Endothelial cell of umbilical vein (primary cell): ENCODE data around the gene HCFC1. TPM values are rescaled to one million over a fixed set of nuclear protein-coding genes. Genes with fewer than 3 reads are reported as not detected.

ENCODE experiments used
- BruUV-seq: library from RNA; stranded (reverse); fragments of 400-500 nt; replicated peaks from 2 replicates; lab custom pipeline; 2021; lab: Mats Ljungman, UMichigan
- CTCF ChIA-PET: fragments of 300-600, 350-600 bp; sonication (Branson Sonifier 250); formaldehyde crosslinking; loops from one replicate; lab custom pipeline; 2021; ENCODE audit warnings: antibody characterized with exemption, inconsistent platforms; lab: Charles Lee
- POLR2A ChIA-PET: fragments of 300-600, 350-600 bp; sonication (Branson Sonifier 250); formaldehyde crosslinking; loops from one replicate; lab custom pipeline; 2021; ENCODE audit warnings: antibody characterized with exemption, inconsistent platforms; lab: Charles Lee
- DNase-seq: peaks from one replicate; pipeline ENCODE4 v3.0.0-alpha.2; 2011; ENCODE audit warnings: low read depth, low spot score
- FAIRE-seq: peaks from 2 replicates; lab custom pipeline; 2011; peaks lifted over from hg19 to GRCh38; lab: Jason Lieb, UNC
- H2AFZ ChIP-seq: 2 replicates; pipeline ENCODE4 v1.6.0; 2012; ENCODE audit warnings: low read depth, low read length, control low read depth, inconsistent platforms
- H3K27ac ChIP-seq: 2 replicates; pipeline ENCODE4 v1.5.1; 2011; ENCODE audit warnings: low read depth, mild to moderate bottlenecking, control low read depth, low read length, moderate library complexity; ENCODE audit not compliant: insufficient read depth
- H3K27me3 ChIP-seq, 2 experiments: 2 replicates each; pipeline versions ENCODE4 v1.6.0 to v1.6.1; 2011; ENCODE audit warnings: low read length in 2 of 2, mixed read lengths in 1 of 2; ENCODE audit not compliant: control insufficient read depth in 2 of 2, insufficient read depth in 2 of 2
- H3K36me3 ChIP-seq, 2 experiments: 2 replicates in 1 of 2; 3 replicates in 1 of 2; pipeline ENCODE4 v1.5.1; 2011; ENCODE audit warnings: low read length in 2 of 2, mild to moderate bottlenecking in 1 of 2, moderate library complexity in 1 of 2; ENCODE audit not compliant: control insufficient read depth in 2 of 2, insufficient read depth in 2 of 2; ENCODE audit errors: extremely low read depth in 1 of 2
- H3K4me1 ChIP-seq: 3 replicates; pipeline ENCODE4 v1.5.1; 2011; ENCODE audit warnings: mild to moderate bottlenecking, low read length; ENCODE audit not compliant: control insufficient read depth, insufficient read depth; ENCODE audit errors: extremely low read depth
- H3K4me2 ChIP-seq: 2 replicates; pipeline ENCODE4 v1.6.1; 2011; ENCODE audit warnings: low read length, control low read depth, mixed read lengths; ENCODE audit not compliant: insufficient read depth
- H3K4me3 ChIP-seq, 3 experiments: fragments of 200-600 bp in 1 of 3; sonication (generic), shearing (Covaris generic) in 1 of 3; replicated peaks in 1 of 3; 2 replicates each; pipeline ENCODE4 v1.5.1; 2011 to 2016; ENCODE audit warnings: control low read depth in 3 of 3, low read length in 3 of 3, mild to moderate bottlenecking in 2 of 3, inconsistent platforms in 1 of 3, low read depth in 1 of 3, moderate library complexity in 1 of 3; ENCODE audit not compliant: insufficient read depth in 1 of 3
- H3K79me2 ChIP-seq: 2 replicates; pipeline ENCODE4 v1.6.0; 2012; ENCODE audit warnings: low read length, inconsistent platforms; ENCODE audit not compliant: control insufficient read depth, insufficient read depth
- H3K9ac ChIP-seq: replicated peaks from 2 replicates; pipeline ENCODE3; 2011; ENCODE audit warnings: low read length, control low read depth; ENCODE audit not compliant: insufficient read depth; ENCODE audit errors: extremely low read depth
- H3K9me1 ChIP-seq: replicated peaks from 3 replicates; pipeline ENCODE4 v1.6.0; 2011; ENCODE audit warnings: mild to moderate bottlenecking, low read length; ENCODE audit not compliant: control insufficient read depth, insufficient read depth; ENCODE audit errors: extremely low read depth
- H3K9me3 ChIP-seq: replicated peaks from 2 replicates; pipeline ENCODE4 v1.5.1; 2012; ENCODE audit warnings: low read length, inconsistent platforms; ENCODE audit not compliant: control insufficient read depth, insufficient read depth
- H4K20me1 ChIP-seq: replicated peaks from 2 replicates; pipeline ENCODE3; 2011; ENCODE audit warnings: mild to moderate bottlenecking, low read length; ENCODE audit not compliant: control insufficient read depth, insufficient read depth; ENCODE audit errors: extremely low read depth
- EZH2 ChIP-seq: IDR thresholded peaks from 2 replicates; pipeline ENCODE4 v1.6.1; 2012; ENCODE audit warnings: borderline replicate concordance, low read depth, mild to moderate bottlenecking, moderate library complexity, low read length, inconsistent platforms; ENCODE audit not compliant: severe bottlenecking
- FOS ChIP-seq: IDR thresholded peaks from 2 replicates; pipeline ENCODE4 v1.6.1; 2011; ENCODE audit warnings: mild to moderate bottlenecking, low read length, moderate library complexity, borderline replicate concordance; ENCODE audit not compliant: insufficient read depth
- GATA2 ChIP-seq: IDR thresholded peaks from 2 replicates; pipeline ENCODE4 v1.7.0; 2011; ENCODE audit warnings: low read depth, mild to moderate bottlenecking, moderate library complexity, mixed read lengths, low read length; ENCODE audit not compliant: insufficient read length, insufficient read depth
- JUN ChIP-seq: IDR thresholded peaks from 2 replicates; pipeline ENCODE4 v1.6.1; 2011; ENCODE audit warnings: borderline replicate concordance, low read depth; ENCODE audit not compliant: insufficient read length, insufficient read depth
- MYC ChIP-seq: IDR thresholded peaks from one replicate; pipeline ENCODE4 v1.6.1; 2011; ENCODE audit warnings: mild to moderate bottlenecking, low read depth, low read length
- POLR2A ChIP-seq: IDR thresholded peaks from 2 replicates; pipeline ENCODE4 v1.6.1; 2012; ENCODE audit warnings: low read depth, mild to moderate bottlenecking, control low read depth, low read length
- POLR2AphosphoS5 ChIP-seq: IDR thresholded peaks from 2 replicates; pipeline ENCODE4 v1.6.1; 2012; ENCODE audit warnings: low read depth, mild to moderate bottlenecking, control low read depth, low read length, moderate library complexity; ENCODE audit not compliant: insufficient read depth
- dilution Hi-C: fragments of 300-500 bp; cut with MboI; formaldehyde crosslinking; loops from one replicate; pipeline ENCODE4 v1.15.0; 2019; ENCODE audit warnings: low sequenced_read_pairs; ENCODE audit not compliant: extremely low pct_ligation_motif_present
- intact Hi-C: fragments of 100-400 bp; cut with micrococcal nuclease; formaldehyde crosslinking; loops from one replicate; pipeline ENCODE4 v1.10.0; 2022
- polyA plus RNA-seq, 4 experiments: library from polyadenylated mRNA; depleted of rRNA in 3 of 4; stranded (reverse) in 3 of 4; unstranded in 1 of 4; fragments of >200 nt; gene quantifications; 2 replicates each; pipeline versions ENCODE4 v1.2.1 to v1.2.3, GENCODE V29; 2011 to 2012; ENCODE audit warnings: missing spikeins in 1 of 4
- total RNA-seq: library from RNA; stranded (reverse); gene quantifications from 2 replicates; pipeline ENCODE4 v1.2.3, GENCODE V29; 2021
- TF ChIP-seq, protein P1 (sequence below): IDR thresholded peaks from 2 replicates; pipeline ENCODE4 v1.6.1; 2011; ENCODE audit not compliant: insufficient read depth, insufficient read length
- TF ChIP-seq, protein P2 (sequence below), 2 donors: IDR thresholded peaks; 1 replicate in 1 of 2; 2 replicates in 1 of 2; pipeline ENCODE4 v1.5.1; 2011; ENCODE audit warnings: low read length in 2 of 2, mild to moderate bottlenecking in 2 of 2, moderate library complexity in 2 of 2, control low read depth in 1 of 2, inconsistent platforms in 1 of 2, low read depth in 1 of 2; ENCODE audit not compliant: insufficient read depth in 1 of 2; ENCODE audit errors: extremely low read depth in 1 of 2

Gene HCFC1
- total and polyA plus RNA-seq, 2 donors (not counting 3 experiments of a cell fraction or from before 2014, with no cell fraction given), result 15.9 to 85.9 TPM

DNA sequence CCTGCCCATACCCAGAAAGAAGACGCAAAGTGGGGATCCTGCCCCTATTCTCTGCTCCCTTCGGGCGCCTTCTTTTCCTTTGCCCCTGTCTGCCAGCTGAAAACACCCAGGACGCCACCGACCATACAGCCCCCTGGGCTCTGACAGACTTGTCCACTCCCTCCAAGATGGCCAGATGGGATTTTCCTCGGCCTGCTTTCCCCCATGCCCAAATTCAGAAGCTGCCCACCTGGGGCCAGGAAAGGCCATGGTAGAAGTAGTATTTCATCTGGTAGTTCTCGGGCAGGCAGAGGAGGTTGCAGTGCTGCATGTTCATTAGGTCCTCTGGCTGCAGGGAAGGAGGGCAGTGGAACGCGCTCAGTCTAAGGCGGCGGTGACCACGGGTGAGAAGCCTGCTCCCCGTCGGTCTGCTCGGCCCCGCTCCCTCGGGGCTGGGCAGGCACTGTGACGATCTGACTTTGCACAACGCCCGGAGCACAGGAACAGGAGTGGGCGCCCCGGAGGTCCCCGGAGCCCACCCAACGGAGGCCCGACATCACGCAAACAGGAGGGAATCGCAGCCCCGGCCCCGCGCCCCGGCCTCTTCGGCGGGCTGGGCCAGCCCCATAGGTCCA is 37.4 kb downstream of the HCFC1 start:
- Histone ChIP-seq H4K20me1 (no peaks in the 10 kb centered on the region), H3K4me2 (peak overlapping the region; percentile 64), H2AFZ (no peak overlapping the region), H3K79me2 (peaks cover 28% of the 10 kb centered on the region), H3K9me1 (no peaks in the 10 kb centered on the region), H3K4me1 (peaks cover 4% of the 10 kb centered on the region), H3K27ac (peak overlapping the region; percentile 44), H3K9ac (peak overlapping the region; percentile 62), H3K27me3 (no peaks in the 10 kb centered on the region), H3K36me3 (peaks cover 0 to 14% of the 10 kb centered on the region in 2 experiments), H3K9me3 (no peaks in the 10 kb centered on the region), H3K4me3 (peak overlapping the region; percentile 33 to 57 (median 39))
- dilution Hi-C loops (no loop called here), intact Hi-C loops (no loop called here)
- FAIRE-seq (peak; percentile 52), DNase-seq (no peak)
- ChIA-PET CTCF (interaction anchor here (3.4 to 3.5 kb wide), 2 partner anchors 10 to 14 kb away, joined by 29 to 30 read pairs; no protein-coding TSS in a partner anchor), POLR2A (no interaction called here)
- TF ChIP-seq, protein P1, sequence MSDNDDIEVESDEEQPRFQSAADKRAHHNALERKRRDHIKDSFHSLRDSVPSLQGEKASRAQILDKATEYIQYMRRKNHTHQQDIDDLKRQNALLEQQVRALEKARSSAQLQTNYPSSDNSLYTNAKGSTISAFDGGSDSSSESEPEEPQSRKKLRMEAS, result no peak
- TF ChIP-seq MYC (no peak), FOS (no peak), GATA2 (no peak), POLR2AphosphoS5 (no peak), EZH2 (no peak), JUN (no peak), POLR2A (no peak)
- TF ChIP-seq, protein P2, sequence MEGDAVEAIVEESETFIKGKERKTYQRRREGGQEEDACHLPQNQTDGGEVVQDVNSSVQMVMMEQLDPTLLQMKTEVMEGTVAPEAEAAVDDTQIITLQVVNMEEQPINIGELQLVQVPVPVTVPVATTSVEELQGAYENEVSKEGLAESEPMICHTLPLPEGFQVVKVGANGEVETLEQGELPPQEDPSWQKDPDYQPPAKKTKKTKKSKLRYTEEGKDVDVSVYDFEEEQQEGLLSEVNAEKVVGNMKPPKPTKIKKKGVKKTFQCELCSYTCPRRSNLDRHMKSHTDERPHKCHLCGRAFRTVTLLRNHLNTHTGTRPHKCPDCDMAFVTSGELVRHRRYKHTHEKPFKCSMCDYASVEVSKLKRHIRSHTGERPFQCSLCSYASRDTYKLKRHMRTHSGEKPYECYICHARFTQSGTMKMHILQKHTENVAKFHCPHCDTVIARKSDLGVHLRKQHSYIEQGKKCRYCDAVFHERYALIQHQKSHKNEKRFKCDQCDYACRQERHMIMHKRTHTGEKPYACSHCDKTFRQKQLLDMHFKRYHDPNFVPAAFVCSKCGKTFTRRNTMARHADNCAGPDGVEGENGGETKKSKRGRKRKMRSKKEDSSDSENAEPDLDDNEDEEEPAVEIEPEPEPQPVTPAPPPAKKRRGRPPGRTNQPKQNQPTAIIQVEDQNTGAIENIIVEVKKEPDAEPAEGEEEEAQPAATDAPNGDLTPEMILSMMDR (IDR thresholded peaks at IDR 0.05; ENCODE audit: extremely low read depth in 1 of 2, insufficient read depth in 1 of 2, low read depth in 1 of 2, low read length in 2 of 2), result no peak
- TSS peak; percentile 25 for BruUV-seq
